T-helper 1 cell treated with Interleukin-12 subunit alpha and Interleukin-12 subunit beta and Interleukin-4 antibody, amounts not matched to agents 30 ng/mL and 1 ng/mL, for 36 hours (primary cell): Measurements from ENCODE around the gene BICDL1. TPM values are rescaled to one million over a fixed set of nuclear protein-coding genes. Genes with fewer than 3 reads are reported as not detected.

Source experiments
- intact Hi-C: fragments of 100-400 bp; cut with micrococcal nuclease; formaldehyde crosslinking; loops from one replicate; pipeline ENCODE4 v1.15.1; 2024
- total RNA-seq: library from RNA; stranded (reverse); gene quantifications from 2 replicates; pipeline ENCODE4 v1.2.3, GENCODE V29; 2022

The BICDL1 gene
- total RNA-seq, 1 donor from 2014 or later = 106 TPM

DNA sequence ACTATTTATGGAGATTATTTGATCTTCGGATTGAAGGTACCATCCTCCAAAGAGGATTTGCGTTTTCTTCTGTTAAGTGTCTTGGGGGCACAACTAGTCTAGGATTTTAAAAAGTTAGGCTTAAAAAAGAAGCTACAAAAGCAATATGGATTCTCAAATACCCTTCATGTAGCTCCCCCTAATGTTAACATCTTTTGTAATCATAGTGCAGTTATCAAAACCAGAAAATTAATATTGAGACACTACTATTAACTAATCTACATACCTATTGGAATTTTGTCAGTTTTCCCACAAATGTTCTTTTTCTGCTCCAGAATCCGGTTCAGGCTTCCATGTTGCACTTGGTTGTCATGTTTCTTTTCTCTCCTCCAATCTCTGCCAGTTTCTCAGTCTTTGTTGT lies 62.5 kb downstream of the BICDL1 start:
- intact Hi-C loops = no loop called here

DNA sequence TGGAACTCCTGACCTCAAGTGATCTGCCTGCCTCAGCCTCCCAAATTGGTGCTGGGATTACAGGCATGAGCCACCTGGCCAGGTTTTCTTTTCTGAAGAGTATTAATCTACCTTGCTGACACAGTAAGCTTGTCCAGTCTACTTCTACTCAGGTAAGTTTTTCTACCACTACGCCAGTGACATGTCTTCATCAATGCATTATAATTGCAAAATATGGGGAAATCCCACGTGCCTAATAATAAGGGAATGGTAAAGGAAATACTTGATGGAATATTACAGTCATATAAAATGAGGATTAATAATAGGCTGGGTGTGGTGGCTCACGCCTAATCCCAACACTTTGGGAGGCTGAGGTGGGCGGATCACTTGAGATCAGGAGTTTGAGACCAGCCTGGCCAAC lies 65.3 kb downstream of the BICDL1 start:
- intact Hi-C loops = no loop called here

DNA sequence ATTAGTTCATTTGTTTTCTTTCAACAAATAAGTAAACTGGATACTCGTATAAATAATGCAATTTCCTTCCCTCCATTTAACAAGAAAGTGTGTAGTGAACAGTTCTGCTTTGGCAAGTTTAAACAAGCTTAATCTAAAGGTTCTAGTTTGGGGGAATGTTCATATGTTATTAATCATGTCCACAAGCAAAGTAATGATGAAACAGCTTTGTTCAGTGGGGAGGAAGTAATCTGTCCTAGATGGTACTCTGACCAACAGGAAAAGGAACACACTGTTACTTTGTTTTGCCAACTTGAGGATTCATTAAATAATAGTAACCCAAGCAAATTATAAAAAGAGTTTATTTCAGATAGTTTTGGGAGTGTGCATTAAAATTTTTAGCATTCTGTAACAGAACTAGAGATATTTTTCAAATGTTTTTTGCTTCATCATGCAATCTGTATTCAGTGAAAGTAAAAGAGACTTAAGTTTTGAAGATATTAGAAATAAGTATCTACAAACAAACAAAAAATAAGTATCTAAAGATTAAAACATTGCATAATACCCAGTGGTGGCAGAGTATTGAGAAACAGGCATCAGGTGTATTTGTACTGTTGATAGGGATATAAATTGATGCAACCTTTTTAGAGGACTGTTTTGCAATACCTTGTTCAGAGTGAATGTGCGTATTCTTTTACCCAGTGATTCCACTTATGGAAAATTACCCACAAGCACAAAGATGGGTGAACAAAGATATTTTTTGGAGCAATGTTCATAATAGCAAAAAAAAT lies 66.4 kb downstream of the BICDL1 start:
- intact Hi-C loops = no loop called here

DNA sequence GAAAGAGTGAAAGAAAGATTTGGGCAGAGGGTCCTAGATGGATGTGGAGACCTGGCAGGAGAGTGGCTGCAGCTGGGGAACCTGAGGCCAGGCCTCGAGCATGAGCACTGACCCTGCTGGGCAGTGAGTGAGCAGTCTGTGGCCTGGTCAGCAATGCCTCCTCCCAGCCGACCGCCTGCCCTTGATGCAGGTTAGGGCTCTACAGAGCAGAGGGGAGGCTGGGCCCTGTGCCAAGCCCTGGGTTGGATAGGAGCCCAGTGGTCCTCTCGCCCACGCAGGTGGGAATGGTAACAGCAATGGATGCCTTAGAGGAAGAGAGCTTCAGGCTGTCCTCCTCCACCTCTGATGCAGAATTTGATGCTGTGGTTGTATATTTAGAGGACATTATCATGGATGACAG lies 67.7 kb downstream of the BICDL1 start:
- intact Hi-C loops = no loop called here

- intact Hi-C loops = no loop called here
Measured at GRCh38 chr12:120060196-120060595, 71.2 kb downstream of the BICDL1 start.

DNA sequence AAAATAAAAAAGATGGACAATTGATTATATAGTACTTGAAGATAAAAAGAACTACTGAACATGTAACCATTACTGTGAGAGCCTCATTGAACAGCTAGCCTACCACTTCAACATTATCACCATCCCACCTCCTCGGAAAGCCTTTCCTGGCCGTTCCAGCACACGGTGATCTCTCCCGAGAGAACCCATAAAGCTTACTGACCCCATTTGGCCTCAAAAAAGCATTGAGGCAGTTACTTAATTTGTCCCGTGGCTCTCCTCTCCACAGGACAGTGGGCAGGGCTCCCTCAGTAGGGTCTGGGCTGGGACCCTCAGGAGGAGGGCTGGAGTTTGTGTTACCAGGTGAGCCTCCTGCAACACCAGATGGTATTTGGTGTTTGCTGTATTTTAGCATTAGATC lies 71.7 kb downstream of the BICDL1 start:
- intact Hi-C loops = no loop called here

GRCh38 chr12:120061575-120062214 lies 72.7 kb downstream of the BICDL1 start:
- intact Hi-C loops = no loop called here

DNA sequence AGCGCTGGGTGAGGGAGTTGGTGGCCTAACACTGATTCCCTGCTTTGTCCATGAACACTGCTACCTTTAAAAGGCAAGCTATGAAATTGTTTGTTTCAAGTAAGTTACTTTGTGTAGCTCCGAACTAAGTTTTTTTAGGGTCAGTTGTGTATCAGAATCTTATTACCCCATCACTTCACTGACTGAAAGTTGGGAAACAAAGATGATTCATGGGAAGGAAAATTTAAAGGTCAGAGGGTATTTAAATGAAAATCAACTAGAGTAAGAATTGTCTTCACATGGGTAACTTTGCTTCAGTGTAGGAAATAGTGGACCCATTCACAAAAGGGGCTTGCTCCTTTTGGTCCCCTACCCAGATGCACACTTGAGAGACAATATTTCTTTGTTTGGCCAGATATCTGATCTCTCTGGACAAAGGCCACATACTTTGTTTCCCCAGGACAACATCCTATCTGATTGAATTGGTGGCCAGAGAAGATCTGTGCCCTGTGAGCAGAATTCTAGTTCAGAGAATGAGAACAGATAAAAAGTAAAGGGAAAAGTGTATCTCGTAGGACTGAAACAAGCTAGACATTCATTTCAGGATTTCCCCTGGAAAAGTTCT lies 74.0 kb downstream of the BICDL1 start:
- intact Hi-C loops = no loop called here

DNA sequence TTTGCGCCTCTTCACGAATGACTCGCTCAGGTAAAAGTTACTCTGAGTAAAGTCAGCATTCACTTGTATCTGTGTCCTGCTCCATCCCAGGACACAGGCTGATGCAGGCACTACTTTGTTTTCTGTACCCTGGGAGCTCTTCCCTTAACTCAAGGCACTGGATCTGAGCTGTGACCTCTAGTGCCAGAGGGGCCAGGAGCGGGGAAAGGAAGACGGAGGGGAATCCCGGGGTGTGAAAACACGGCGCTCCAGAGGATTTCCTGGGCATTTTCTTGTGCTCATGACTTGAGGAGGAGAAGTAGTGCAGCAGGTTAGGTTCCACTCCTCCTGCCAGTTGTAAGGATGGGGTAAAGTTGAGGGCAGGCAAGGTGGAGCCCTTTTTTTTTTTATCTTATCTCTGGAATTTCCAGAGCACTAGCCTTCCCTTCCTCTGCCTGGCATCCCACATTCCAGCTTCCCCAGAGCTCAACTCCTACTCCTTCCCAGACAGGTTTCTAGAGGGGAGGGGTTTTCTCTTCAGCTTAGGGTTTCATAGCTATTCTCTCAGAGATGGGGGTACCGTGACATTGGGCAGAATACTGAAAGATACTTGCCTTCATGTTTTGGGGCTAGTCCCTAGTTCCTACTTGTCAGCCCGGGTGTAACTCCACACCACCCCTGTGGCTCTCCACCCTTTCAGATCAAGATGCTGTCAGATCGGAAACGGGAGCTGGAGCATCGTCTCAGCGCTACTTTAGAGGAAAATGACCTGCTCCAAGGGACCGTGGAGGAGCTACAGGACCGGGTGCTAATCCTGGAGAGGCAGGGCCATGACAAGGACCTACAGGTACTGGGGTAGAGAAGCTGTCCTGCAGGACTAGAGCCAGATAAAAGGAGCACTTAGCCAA lies 75.3 kb downstream of the BICDL1 start:
- intact Hi-C loops = no loop called here

- intact Hi-C loops = no loop called here
Measured at GRCh38 chr12:120065472-120065871, 76.4 kb downstream of the BICDL1 start.

- intact Hi-C loops = no loop called here
Measured at GRCh38 chr12:120066341-120066740, 77.3 kb downstream of the BICDL1 start.

GRCh38 chr12:120067084-120067869 lies 78.2 kb downstream of the BICDL1 start:
- intact Hi-C loops = no loop called here

DNA sequence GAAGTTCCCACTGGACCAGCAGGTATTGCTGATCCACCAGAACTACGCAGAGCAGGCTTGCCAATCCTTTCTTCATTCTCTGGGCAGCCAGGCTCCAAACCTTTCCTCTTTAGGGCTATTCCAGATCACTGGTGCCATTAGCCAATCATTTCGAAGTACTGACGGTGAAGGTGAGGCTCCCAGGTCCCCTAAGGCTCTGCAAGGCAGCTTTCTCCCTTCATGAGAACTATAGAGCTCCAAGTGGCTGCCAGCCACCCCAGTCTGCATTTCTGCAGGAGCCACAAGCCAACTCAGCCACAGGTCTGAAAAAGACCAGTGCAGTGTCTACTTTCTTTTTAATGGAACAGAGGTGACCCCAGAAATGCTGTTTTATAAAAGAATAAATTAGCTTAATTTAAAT lies 78.9 kb downstream of the BICDL1 start:
- intact Hi-C loops = no loop called here

DNA sequence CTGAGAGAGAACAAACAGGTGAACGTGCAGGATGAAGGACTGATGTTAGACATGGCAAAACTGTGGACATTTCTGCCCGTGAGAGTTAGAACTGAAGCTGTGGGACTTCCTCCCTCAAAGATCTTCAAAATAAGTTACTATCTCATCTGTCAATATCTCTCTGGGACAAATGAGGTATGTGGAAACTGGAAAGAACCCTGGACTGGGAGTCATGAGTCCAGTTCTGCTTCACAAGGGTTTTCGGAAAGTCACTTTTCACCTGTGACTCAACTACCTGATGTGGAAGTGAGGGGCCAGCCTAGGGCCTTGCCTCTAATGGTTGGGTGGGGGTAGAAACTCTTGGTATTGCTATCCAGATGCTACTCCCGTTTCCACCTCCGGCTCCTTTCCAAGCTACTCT lies 80.2 kb downstream of the BICDL1 start:
- intact Hi-C loops = no loop called here

GRCh38 chr12:120071493-120072020 lies 82.5 kb downstream of the BICDL1 start:
- intact Hi-C loops = no loop called here

- intact Hi-C loops = no loop called here
Measured at GRCh38 chr12:120072472-120073249, 83.6 kb downstream of the BICDL1 start.

GRCh38 chr12:120075034-120075616 lies 86.1 kb downstream of the BICDL1 start:
- intact Hi-C loops = no loop called here

GRCh38 chr12:120076651-120077050 lies 87.6 kb downstream of the BICDL1 start:
- intact Hi-C loops = no loop called here

DNA sequence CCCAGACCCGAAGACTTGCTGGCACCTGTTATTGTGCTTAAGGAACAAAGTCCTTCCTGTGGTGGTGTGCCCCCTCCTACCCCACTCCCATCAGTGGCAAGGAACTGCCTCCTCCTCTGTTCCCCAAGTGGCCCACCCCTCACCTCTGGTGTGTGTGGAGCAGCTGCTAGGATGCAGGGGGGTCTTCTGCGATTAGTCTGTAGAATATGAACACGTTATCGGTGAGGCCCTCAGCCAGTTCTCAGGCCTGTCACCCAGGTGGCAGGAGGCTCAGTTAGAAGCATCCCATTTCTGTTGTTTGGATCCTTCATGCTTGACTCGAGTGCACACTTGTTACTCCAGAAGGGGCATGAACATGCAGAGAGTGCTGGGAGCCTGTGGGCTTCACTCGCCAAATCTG lies 88.2 kb downstream of the BICDL1 start:
- intact Hi-C loops = no loop called here
